ACC112 (cell line): ENCODE results near the gene SNRNP40.
"Not testable (repeated sequence)": the region's sequence is repeated elsewhere in the genome, so short reads cannot be mapped to it uniquely, and the experiment has no call there.

Source experiments
- H2AFZ ChIP-seq: fragments of 200-600 bp; sonication (generic); one replicate; pipeline ENCODE4 v1.6.0; 2017; ENCODE audit warnings: antibody characterized with exemption, low read length; ENCODE audit not compliant: unreplicated experiment
- H3K27ac ChIP-seq: fragments of 200-600 bp; sonication (generic); 2 replicates; pipeline ENCODE4 v1.5.1; 2014; ENCODE audit warnings: low read depth, mild to moderate bottlenecking, antibody characterized with exemption, low read length, moderate library complexity
- H3K27me3 ChIP-seq: fragments of 200-600 bp; sonication (generic); 2 replicates; pipeline ENCODE4 v1.6.1; 2014; ENCODE audit warnings: mild to moderate bottlenecking, antibody characterized with exemption, low read length, moderate library complexity, mixed read lengths; ENCODE audit not compliant: insufficient read depth
- H3K36me3 ChIP-seq: fragments of 200-600 bp; sonication (generic); 2 replicates; pipeline ENCODE4 v1.6.1; 2016; ENCODE audit warnings: mild to moderate bottlenecking, antibody characterized with exemption, low read length, moderate library complexity, mixed read lengths; ENCODE audit not compliant: insufficient read depth
- H3K4me1 ChIP-seq: fragments of 200-600 bp; sonication (generic); one replicate; pipeline ENCODE4 v1.6.1; 2016; ENCODE audit warnings: low read length, mixed read lengths; ENCODE audit not compliant: insufficient read depth, unreplicated experiment, control insufficient read depth
- H3K4me3 ChIP-seq: fragments of 200-600 bp; sonication (generic); 2 replicates; pipeline ENCODE4 v1.5.1; 2014; ENCODE audit warnings: mild to moderate bottlenecking, low read depth, low read length
- H3K79me2 ChIP-seq: fragments of 200-600 bp; sonication (generic); one replicate; pipeline ENCODE4 v1.6.0; 2016; ENCODE audit warnings: low read length; ENCODE audit not compliant: control insufficient read depth, unreplicated experiment, insufficient read depth

SNRNP40 gene

DNA sequence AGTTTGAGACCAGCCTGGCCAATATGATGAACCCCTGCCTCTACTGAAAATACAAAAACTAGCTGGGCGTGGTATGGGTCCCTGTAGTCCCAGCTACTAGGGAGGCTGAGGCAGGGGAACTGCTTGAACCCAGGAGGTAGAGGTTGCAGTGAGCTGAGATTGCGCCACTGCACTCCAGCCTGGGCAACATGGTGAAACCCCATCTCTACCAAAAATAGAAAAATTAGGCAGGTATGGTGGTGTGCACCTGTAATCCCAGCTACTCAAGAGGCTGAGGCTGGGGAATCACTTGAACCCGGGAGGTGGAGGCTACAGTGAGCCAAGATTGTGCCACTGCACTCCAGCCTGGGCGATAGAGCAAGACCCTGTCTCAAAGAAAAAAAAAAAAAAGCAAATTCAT is 8.8 kb downstream of the SNRNP40 start:
- not testable (repeated sequence) for H2AFZ ChIP-seq, H3K4me3 ChIP-seq, H3K27ac ChIP-seq, H3K27me3 ChIP-seq, H3K79me2 ChIP-seq, H3K4me1 ChIP-seq
- peaks cover 33% of the 10 kb centered on the region for H3K36me3 ChIP-seq

DNA sequence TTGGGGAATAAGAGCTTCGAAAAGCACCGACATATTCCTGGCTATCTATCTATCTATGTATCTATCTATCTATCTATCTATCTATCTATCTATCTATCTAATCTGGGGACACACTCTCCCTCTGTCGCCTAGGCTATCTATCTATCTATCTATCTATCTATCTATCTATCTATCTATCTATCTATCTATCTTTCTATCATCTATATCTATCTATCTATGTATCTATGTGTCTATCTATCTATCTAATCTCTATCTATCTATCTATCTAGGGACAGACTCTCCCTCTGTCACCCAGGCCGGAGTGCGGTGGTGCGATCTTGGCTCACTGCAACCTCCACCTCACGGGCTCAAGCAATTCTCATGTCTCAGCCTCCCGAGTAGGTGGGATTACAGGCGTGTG is 14.2 kb downstream of the SNRNP40 start:
- H3K4me3 ChIP-seq, H3K27ac ChIP-seq, H3K27me3 ChIP-seq, H2AFZ ChIP-seq, H3K4me1 ChIP-seq, H3K79me2 ChIP-seq: not testable (repeated sequence)
- peaks cover 40% of the 10 kb centered on the region for H3K36me3 ChIP-seq

GRCh38 chr1:31273619-31274018 is 23.0 kb downstream of the SNRNP40 start:
- no peak overlapping the region for H3K27ac ChIP-seq
- H2AFZ ChIP-seq: no peak overlapping the region
- peaks cover 9% of the 10 kb centered on the region for H3K79me2 ChIP-seq
- no peaks in the 10 kb centered on the region for H3K4me1 ChIP-seq
- H3K4me3 ChIP-seq: no peak overlapping the region
- H3K36me3 ChIP-seq: peaks cover 38% of the 10 kb centered on the region
- H3K27me3 ChIP-seq: no peaks in the 10 kb centered on the region

DNA sequence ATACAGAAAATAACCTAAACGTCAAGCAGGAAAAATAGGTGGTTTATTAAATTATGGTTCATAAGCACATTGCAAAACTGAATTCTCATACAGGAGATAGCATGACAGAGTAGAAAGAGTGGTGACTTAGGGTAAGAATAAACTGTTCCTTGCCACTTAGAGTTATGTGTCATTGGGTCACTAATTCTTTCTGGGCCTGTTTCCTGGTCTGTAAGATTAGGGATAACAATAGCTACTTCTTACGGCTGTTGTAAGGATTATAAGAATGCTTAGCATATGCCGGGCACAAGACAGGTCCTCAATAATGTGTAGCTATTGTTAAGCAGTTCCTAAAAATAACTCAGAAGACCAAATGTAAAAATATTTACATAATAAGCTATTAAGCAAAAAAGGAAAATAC is 24.2 kb downstream of the SNRNP40 start:
- no peak overlapping the region for H3K27ac ChIP-seq
- H3K79me2 ChIP-seq: peaks cover 9% of the 10 kb centered on the region
- peaks cover 39% of the 10 kb centered on the region for H3K36me3 ChIP-seq
- no peaks in the 10 kb centered on the region for H3K4me1 ChIP-seq
- H3K4me3 ChIP-seq: no peak overlapping the region
- no peak overlapping the region for H2AFZ ChIP-seq
- H3K27me3 ChIP-seq: no peaks in the 10 kb centered on the region

DNA sequence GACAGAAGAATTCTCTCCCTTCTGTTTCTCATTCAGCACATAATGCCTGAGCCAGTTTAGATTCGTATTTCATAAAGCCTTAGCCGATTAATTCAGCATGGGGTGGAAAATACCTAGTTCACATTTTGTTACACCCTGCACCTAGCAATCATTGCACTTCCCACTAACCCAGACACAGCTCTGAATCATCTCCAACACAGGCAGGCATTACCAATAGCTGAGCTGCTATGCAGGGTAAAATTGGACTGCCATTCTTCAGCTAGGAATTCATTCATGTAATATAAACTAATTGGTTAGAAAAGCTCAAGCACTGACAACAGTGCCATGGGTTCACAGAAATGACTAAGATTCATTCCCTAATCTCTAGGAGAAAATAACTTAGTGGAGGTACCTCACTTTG is 30.0 kb downstream of the SNRNP40 start:
- no peaks in the 10 kb centered on the region for H3K4me1 ChIP-seq
- no peaks in the 10 kb centered on the region for H3K79me2 ChIP-seq
- no peak overlapping the region for H3K4me3 ChIP-seq
- no peak overlapping the region for H3K27ac ChIP-seq
- H3K36me3 ChIP-seq: peaks cover 32% of the 10 kb centered on the region
- no peak overlapping the region for H2AFZ ChIP-seq
- H3K27me3 ChIP-seq: no peaks in the 10 kb centered on the region

DNA sequence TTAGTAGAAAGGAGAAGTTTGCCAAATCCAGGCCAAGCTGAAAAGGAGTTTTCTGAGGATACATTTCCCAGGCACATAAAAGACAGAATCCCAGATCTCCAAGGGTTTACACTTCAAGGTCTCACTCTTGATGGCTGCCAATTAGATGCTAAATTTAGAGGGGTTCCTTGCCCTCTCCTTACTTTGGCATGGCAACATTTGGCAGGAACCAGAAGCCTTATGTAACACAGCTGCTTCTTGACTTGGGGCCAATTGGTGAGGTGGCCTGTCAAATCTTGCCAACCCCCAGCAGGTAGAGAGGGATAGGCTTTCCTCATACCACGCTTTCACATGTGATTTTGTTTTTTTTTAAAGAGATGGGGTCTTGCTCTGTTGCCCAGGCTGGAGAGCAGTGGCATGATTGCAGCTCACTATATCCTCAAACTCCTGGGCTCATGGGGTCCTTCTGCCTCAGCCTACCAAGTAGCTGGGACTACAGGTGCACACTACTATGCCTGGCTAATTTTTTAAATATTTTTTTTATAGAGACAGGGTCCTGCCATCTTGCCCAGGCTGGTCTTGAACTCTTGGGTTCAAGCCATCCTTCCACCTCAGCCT is 31.7 kb downstream of the SNRNP40 start:
- Histone ChIP-seq H3K4me3 (no peak overlapping the region), H2AFZ (no peak overlapping the region), H3K27ac (no peak overlapping the region), H3K36me3 (peaks cover 20% of the 10 kb centered on the region), H3K27me3 (no peaks in the 10 kb centered on the region), H3K4me1 (no peaks in the 10 kb centered on the region), H3K79me2 (no peaks in the 10 kb centered on the region)

DNA sequence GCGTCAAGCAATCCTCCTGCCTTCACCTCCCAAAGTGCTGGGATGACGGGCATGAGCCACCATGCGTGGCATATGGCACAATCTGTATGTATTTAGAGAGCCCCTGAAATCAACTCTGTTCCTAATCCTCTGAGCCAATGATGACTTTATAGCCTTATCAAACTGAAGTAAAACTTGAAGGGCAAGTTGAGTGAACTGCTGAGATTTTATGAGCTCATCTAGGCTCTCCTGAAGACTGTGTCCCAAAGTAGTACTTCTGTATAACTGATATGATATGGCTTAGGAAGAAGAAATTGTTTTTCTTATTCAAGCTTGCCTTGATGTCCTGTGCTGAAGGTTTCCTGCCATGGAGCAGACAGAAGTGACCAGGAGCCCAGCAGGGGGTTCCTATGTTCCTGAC is 33.2 kb downstream of the SNRNP40 start:
- Histone ChIP-seq H3K27ac (no peak overlapping the region), H3K4me3 (no peak overlapping the region), H3K27me3 (no peaks in the 10 kb centered on the region), H3K79me2 (no peaks in the 10 kb centered on the region), H2AFZ (no peak overlapping the region), H3K4me1 (no peaks in the 10 kb centered on the region), H3K36me3 (peaks cover 17% of the 10 kb centered on the region; the same call in 1 of the 2 replicates)

DNA sequence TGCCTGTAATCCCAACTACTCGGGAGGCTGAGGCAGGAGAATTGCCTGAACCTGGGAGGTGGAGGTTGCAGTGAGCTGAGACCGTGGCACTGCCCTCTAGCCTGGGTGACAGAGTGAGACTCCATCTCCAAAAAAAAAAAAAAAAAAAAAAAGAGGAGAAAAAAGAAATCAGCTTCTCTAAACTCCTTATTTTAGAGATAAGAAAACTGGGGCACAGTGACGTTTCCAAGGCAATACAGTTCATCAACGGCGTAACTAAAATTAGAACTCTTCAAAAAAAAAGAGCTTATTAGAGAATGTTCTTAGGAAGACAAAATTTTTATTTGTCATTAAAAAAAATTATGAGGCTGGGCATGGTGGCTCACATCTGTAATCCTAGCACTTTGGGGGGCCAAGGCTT is 34.2 kb downstream of the SNRNP40 start:
- not testable (repeated sequence) for H2AFZ ChIP-seq, H3K27me3 ChIP-seq, H3K4me3 ChIP-seq, H3K79me2 ChIP-seq, H3K27ac ChIP-seq, H3K4me1 ChIP-seq
- peaks cover 19% of the 10 kb centered on the region for H3K36me3 ChIP-seq

DNA sequence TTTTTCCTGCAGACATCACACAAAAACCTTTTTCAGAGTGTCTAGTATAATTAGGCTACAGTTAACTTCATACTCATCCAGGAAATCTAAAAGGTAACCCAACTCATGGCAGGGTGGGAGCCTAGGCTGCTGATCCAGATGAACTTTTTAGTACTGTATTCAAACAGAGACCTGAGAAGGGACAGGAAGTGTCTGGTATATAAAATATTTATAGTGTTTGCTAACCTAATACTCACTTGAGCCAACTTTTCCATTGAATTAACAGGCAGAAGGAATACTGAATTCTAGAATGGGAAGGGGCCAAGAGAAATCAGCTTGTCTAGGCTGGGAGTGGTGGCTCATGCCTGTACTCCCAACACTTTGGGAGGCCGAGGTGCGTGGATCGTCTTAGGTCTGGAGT is 34.7 kb downstream of the SNRNP40 start:
- peaks cover 18% of the 10 kb centered on the region for H3K36me3 ChIP-seq
- no peaks in the 10 kb centered on the region for H3K79me2 ChIP-seq
- no peak overlapping the region for H3K27ac ChIP-seq

DNA sequence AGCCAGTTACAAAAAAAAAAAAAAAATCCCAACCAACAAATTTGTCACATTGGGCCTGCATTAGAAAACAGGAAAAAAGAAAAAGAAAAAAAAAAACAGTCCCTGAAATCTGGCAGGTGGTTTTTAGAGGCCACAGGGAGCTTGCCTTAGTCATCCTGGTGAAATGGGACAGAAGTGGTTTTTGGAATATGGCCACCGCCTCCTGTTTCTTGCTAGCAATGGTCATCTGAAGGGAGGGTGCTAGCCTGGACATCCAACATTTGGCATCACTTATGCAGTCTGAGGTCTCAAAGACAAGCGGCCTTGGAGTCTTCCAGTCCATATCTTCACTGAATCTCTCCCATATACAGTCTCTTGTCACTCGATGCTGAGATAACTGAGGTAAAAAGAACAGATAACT is 36.8 kb downstream of the SNRNP40 start:
- Histone ChIP-seq H3K27ac (no peak overlapping the region), H2AFZ (no peak overlapping the region), H3K4me1 (no peaks in the 10 kb centered on the region), H3K4me3 (no peak overlapping the region), H3K27me3 (no peaks in the 10 kb centered on the region), H3K79me2 (no peaks in the 10 kb centered on the region), H3K36me3 (peaks cover 16% of the 10 kb centered on the region)

More for the DNA sequence above, 34.7 kb downstream of the SNRNP40 start:
- no peaks in the 10 kb centered on the region for H3K4me1 ChIP-seq
- no peak overlapping the region for H3K4me3 ChIP-seq
- H3K27me3 ChIP-seq: no peaks in the 10 kb centered on the region
- H2AFZ ChIP-seq: no peak overlapping the region

DNA sequence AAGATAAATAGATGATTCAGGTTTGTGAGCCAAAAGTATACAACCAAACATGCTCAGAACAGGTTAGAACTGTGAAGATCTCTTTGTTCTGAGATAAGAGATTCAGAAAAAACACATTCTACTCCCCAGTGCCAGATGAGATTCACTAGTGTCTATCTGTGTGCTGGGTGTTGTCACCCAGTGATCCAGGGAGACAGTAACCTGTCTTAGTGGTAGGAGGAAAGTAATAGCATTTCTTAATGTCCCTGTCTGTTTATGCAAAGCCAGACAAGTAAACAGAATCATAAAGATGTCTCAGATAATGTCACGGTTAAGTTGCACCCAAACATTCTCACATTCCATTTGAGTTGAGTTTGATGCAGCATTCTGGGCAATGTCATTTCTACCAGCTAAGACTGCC is 38.0 kb downstream of the SNRNP40 start:
- H3K36me3 ChIP-seq: peaks cover 16% of the 10 kb centered on the region
- H2AFZ ChIP-seq: no peak overlapping the region
- H3K79me2 ChIP-seq: no peaks in the 10 kb centered on the region
- H3K4me1 ChIP-seq: no peaks in the 10 kb centered on the region
- H3K4me3 ChIP-seq: no peak overlapping the region
- H3K27me3 ChIP-seq: no peaks in the 10 kb centered on the region
- H3K27ac ChIP-seq: no peak overlapping the region
